Aorta (tissue), 5 donors: Measurements from ENCODE around the gene SNX9. TPM values are rescaled to one million over a fixed set of nuclear protein-coding genes. Genes with fewer than 3 reads are reported as not detected.
"Not testable (repeated sequence)": the region's sequence is repeated elsewhere in the genome, so short reads cannot be mapped to it uniquely, and the experiment has no call there.

ENCODE experiments used
- ATAC-seq: fragments of 200-7000 bp; cut with Tn5 transposase; one replicate; pipeline ENCODE4 v1.9.1; 2022; ENCODE audit warnings: moderate library complexity; ENCODE audit not compliant: low FRiP score
- DNase-seq, 2 donors: peaks; one replicate each; pipeline ENCODE4 v3.0.0-alpha.2; 2020
- H3K27ac ChIP-seq, 2 donors: one replicate each; pipeline ENCODE4 v1.5.1; 2013; ENCODE audit warnings: low read length in 2 of 2, mild to moderate bottlenecking in 2 of 2, moderate library complexity in 2 of 2, control low read depth in 1 of 2, inconsistent platforms in 1 of 2, low read depth in 1 of 2
- H3K27me3 ChIP-seq, 2 donors: one replicate each; pipeline ENCODE4 v1.6.1; 2013; ENCODE audit warnings: control low read depth in 1 of 2, low read length in 1 of 2, mild to moderate bottlenecking in 1 of 2, moderate library complexity in 1 of 2; ENCODE audit not compliant: insufficient read depth in 2 of 2, control insufficient read depth in 1 of 2
- H3K36me3 ChIP-seq, 2 donors: one replicate each; pipeline ENCODE4 v1.6.1; 2013; ENCODE audit warnings: control low read depth in 1 of 2, low read length in 1 of 2, mild to moderate bottlenecking in 1 of 2; ENCODE audit not compliant: insufficient read depth in 2 of 2, control insufficient read depth in 1 of 2
- H3K4me1 ChIP-seq, 2 donors: one replicate each; pipeline ENCODE4 v1.6.1; 2013; ENCODE audit warnings: low read length in 2 of 2, control low read depth in 1 of 2, mild to moderate bottlenecking in 1 of 2, moderate library complexity in 1 of 2; ENCODE audit not compliant: insufficient read depth in 2 of 2, control insufficient read depth in 1 of 2
- H3K4me3 ChIP-seq, 2 donors: one replicate each; pipeline ENCODE4 v1.5.1; 2013; ENCODE audit warnings: low read length in 2 of 2, control low read depth in 1 of 2, mild to moderate bottlenecking in 1 of 2
- H3K9me3 ChIP-seq: one replicate; pipeline ENCODE4 v1.6.1; 2013; ENCODE audit warnings: mild to moderate bottlenecking, low read length; ENCODE audit not compliant: control insufficient read depth
- WGBS, 2 donors: extraction: QIAGEN DNeasy Blood & Tissue Kit; methylation state at CpG; one replicate each; pipeline ENCODE4 v1.1.7; 2013; 5-methylcytosine and 5-hydroxymethylcytosine counted together
- intact Hi-C, 2 donors: fragments of 100-400 bp; cut with DNase I; formaldehyde crosslinking; loops; one replicate each; pipeline versions ENCODE4 v1.14.2 to v1.15.0; 2022
- polyA plus RNA-seq, 2 donors: library from polyadenylated mRNA; stranded (reverse); fragments of 200-250 nt; gene quantifications; one replicate each; pipeline ENCODE4 v1.2.3, GENCODE V29; 2013
- total RNA-seq, 2 donors: library from RNA; stranded (reverse); fragmentation: NEBNext Ultra II Directional; extraction: Animal tissue kit (Norgen Biotek cat#: 25700); gene quantifications; one replicate each; pipeline ENCODE4 v1.2.1, GENCODE V29; 2021
- donor health status: healthy with polysubstance abuse.
- donor health status: Bipolar disorder and iron deficiency.
- donor health status: DM: no; HTN: no; CAD: no.
- donor health status: DM: no; HTN: no; CAD: no.
- donor health status: DM: yes; HTN: yes; CAD: no.

Gene SNX9
- total and polyA plus RNA-seq, 4 donors = 50.6 to 95.5 (median 82.1) TPM

- no peaks in the 10 kb centered on the region for H3K27me3 ChIP-seq
- DNase-seq (no peak), ATAC-seq (no peak)
- intact Hi-C loops = no loop called here
- 91 to 92% methylated on average over 3 of the region's 3 CpGs for WGBS, 2 donors
- H3K27ac ChIP-seq = no peak overlapping the region
- H3K9me3 ChIP-seq = no peaks in the 10 kb centered on the region
- no peaks in the 10 kb centered on the region for H3K4me1 ChIP-seq
- H3K4me3 ChIP-seq = no peak overlapping the region
- H3K36me3 ChIP-seq = no peaks in the 10 kb centered on the region
These were observed 36.8 kb upstream of the SNX9 start for GRCh38 chr6:157786221-157786620.

- Histone ChIP-seq H3K27ac (no peak overlapping the region), H3K9me3 (no peaks in the 10 kb centered on the region), H3K36me3 (no peaks in the 10 kb centered on the region), H3K27me3 (no peaks in the 10 kb centered on the region), H3K4me3 (no peak overlapping the region), H3K4me1 (no peaks in the 10 kb centered on the region)
- ATAC-seq (no peak), DNase-seq (no peak)
- 79 to 86% methylated on average over 1 of the region's 1 CpG for whole genome bisulfite sequencing, 2 donors
- intact Hi-C loops = no loop called here
These were observed 36.0 kb upstream of the SNX9 start for GRCh38 chr6:157787080-157787479.

GRCh38 chr6:157788180-157788579 lies 34.9 kb upstream of the SNX9 start:
- ATAC-seq (no peak), DNase-seq (no peak)
- Histone ChIP-seq H3K27me3 (no peaks in the 10 kb centered on the region), H3K9me3 (no peaks in the 10 kb centered on the region), H3K4me1 (no peaks in the 10 kb centered on the region), H3K4me3 (no peak overlapping the region), H3K27ac (no peak overlapping the region), H3K36me3 (no peaks in the 10 kb centered on the region)
- intact Hi-C loops = no loop called here
- 93 to 95% methylated on average over 1 of the region's 1 CpG for WGBS, 2 donors

- intact Hi-C loops = no loop called here
- H3K4me3 ChIP-seq = no peak overlapping the region
- no peaks in the 10 kb centered on the region for H3K4me1 ChIP-seq
- no peak for ATAC-seq
- H3K9me3 ChIP-seq = no peaks in the 10 kb centered on the region
- DNase-seq = no peak
- H3K27me3 ChIP-seq = no peaks in the 10 kb centered on the region
- no peak overlapping the region for H3K27ac ChIP-seq
- H3K36me3 ChIP-seq = no peaks in the 10 kb centered on the region
- 96 to 98% methylated on average over 3 of the region's 3 CpGs for WGBS, 2 donors
These were observed 33.7 kb upstream of the SNX9 start for GRCh38 chr6:157789297-157789696.

- no peaks in the 10 kb centered on the region for H3K27me3 ChIP-seq
- WGBS, 2 donors = 84 to 87% methylated on average over 15 of the region's 15 CpGs
- DNase-seq = no peak
- H3K4me1 ChIP-seq = no peaks in the 10 kb centered on the region
- H3K36me3 ChIP-seq = no peaks in the 10 kb centered on the region
- no peak overlapping the region for H3K4me3 ChIP-seq
- no peak for ATAC-seq
- no peak overlapping the region for H3K27ac ChIP-seq
- intact Hi-C loops = no loop called here
- no peaks in the 10 kb centered on the region for H3K9me3 ChIP-seq
These were observed 33.2 kb upstream of the SNX9 start for GRCh38 chr6:157789861-157790260.

- Histone ChIP-seq H3K4me3 (no peak overlapping the region), H3K27ac (no peak overlapping the region), H3K4me1 (no peaks in the 10 kb centered on the region), H3K9me3 (no peaks in the 10 kb centered on the region), H3K36me3 (no peaks in the 10 kb centered on the region), H3K27me3 (no peaks in the 10 kb centered on the region)
- intact Hi-C loops = no loop called here
- DNase-seq (no peak), ATAC-seq (no peak)
- 82 to 83% methylated on average over 4 of the region's 4 CpGs for whole genome bisulfite sequencing, 2 donors
These were observed 32.4 kb upstream of the SNX9 start for GRCh38 chr6:157790548-157791160.

GRCh38 chr6:157791450-157791849 lies 31.6 kb upstream of the SNX9 start:
- H3K4me1 ChIP-seq = no peaks in the 10 kb centered on the region
- no peaks in the 10 kb centered on the region for H3K27me3 ChIP-seq
- 48 to 69% methylated on average over 2 of the region's 2 CpGs for WGBS, 2 donors
- no peak overlapping the region for H3K4me3 ChIP-seq
- H3K9me3 ChIP-seq = no peaks in the 10 kb centered on the region
- H3K27ac ChIP-seq = no peak overlapping the region
- DNase-seq (no peak), ATAC-seq (no peak)
- intact Hi-C loops = no loop called here
- H3K36me3 ChIP-seq = no peaks in the 10 kb centered on the region

- no peaks in the 10 kb centered on the region for H3K36me3 ChIP-seq
- H3K9me3 ChIP-seq = no peaks in the 10 kb centered on the region
- ATAC-seq (no peak), DNase-seq (no peak)
- H3K4me1 ChIP-seq = no peaks in the 10 kb centered on the region
- 93 to 97% methylated on average over 2 of the region's 2 CpGs for WGBS, 2 donors
- no peak overlapping the region for H3K27ac ChIP-seq
- intact Hi-C loops = no loop called here
- no peaks in the 10 kb centered on the region for H3K27me3 ChIP-seq
- H3K4me3 ChIP-seq = no peak overlapping the region
These were observed 30.4 kb upstream of the SNX9 start for GRCh38 chr6:157792671-157793070.

GRCh38 chr6:157794012-157794411 lies 29.0 kb upstream of the SNX9 start:
- H3K27me3 ChIP-seq, H3K4me3 ChIP-seq, intact Hi-C loops, ATAC-seq, H3K4me1 ChIP-seq, DNase-seq, H3K27ac ChIP-seq, H3K9me3 ChIP-seq, H3K36me3 ChIP-seq: not testable (repeated sequence)
- WGBS, 2 donors = 91 to 92% methylated on average over 5 of the region's 5 CpGs
